Measurements from ENCODE around the gene PKIB.

The PKIB gene

DNA sequence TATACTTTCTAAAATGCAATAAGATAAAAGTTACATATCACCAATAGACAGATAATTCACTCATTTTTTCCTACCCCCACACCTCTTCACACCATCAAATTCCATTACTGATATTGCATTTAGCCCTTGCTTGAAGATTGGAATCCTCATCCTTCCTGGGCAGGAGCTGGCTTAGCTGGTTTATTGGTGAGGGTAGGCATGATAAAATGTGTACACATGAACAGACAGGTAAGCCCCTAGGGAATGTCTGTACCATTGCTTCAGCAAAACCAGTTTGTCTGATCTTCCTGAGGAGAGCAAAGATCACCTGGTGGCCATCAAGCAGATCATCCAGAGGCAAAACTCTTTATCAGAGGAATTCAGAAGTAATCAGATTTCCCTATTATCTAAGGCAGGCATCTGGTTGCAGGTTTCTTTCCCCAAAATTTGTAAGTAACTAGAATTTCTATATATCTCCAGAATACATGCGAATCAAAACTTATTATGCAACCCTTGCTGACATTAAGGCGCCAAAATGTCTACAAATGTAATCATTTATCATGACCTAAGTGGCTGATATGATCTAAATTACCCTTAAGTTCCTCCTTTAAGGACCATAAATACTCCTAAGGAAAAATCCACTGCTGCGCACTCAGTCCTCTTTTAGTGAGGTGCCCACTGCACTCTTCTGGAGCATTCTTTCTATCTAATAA, 162.7 kb downstream of the PKIB start:
- in situ Hi-C loops (cut with MboI; ENCODE audit: low sequenced_read_pairs), result no loop called here

Measured in HL-60/S4 (cell line).